DMS153 treated with DMSO at 0.1 percent for 48 hours (cell line): Measurements from ENCODE around the gene TOMM22.

ENCODE experiments used
- DNase-seq: peaks from one replicate; lab custom pipeline; 2025; ENCODE audit not compliant: unreplicated experiment; lab: John Stamatoyannopoulos, UW

TOMM22 gene

DNA sequence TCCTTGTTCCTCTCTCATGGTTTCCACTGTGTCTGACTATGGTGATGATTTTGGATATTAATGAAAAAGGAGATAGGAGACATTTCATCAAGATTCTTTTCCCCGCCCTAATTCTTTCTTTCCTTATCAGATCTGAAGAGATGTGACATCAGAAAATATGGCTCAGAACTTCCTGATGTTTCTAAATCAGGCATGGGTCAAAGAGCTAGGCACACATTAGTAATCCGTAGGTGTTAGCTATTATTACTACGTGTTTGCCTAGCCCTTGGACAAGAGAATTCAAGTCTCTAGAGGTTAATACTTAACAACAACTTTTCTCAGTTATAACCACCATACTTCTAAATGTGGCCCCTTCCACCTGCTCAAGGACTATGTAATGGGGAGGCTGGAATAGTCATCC, 13.2 kb downstream of the TOMM22 start:
- DNase-seq: no peak

DNA sequence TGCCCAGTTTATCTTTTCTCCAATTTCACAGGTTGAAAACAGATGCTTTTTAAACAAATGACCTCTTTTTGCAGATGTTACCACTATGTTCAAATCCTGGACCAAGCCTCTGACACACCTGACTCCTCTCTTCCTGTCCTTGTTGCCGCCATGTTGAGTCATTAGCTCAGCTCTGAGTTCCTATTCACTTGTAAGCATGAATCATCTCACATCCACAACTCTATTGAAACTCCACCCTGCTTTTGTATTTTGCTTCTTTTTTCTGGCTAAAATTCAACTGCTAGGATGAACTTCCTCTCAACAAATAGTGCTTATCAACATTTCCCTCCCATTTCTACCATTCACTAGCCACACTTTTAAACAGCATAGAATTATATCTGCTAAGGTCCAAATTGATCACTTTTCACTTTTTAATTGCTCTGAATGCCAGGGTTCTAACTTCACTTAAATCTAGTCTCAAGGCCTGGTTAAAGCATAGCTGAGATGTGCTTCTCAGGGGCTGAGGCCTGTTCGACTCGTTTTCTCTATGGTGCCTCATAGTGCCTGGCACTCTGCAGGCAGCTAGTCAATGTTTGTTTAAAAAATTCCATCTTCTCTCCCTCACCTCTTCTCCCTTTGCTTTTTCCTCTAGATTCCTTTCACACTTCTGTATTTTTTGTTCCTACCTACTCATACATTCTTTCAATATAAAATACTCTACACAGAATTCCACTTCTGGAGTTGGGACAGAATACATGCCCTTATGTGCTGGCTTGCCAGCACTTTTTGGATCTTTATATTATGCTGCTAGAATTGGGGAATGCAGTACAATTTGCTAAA, 15.1 kb downstream of the TOMM22 start:
- no peak for DNase-seq

DNA sequence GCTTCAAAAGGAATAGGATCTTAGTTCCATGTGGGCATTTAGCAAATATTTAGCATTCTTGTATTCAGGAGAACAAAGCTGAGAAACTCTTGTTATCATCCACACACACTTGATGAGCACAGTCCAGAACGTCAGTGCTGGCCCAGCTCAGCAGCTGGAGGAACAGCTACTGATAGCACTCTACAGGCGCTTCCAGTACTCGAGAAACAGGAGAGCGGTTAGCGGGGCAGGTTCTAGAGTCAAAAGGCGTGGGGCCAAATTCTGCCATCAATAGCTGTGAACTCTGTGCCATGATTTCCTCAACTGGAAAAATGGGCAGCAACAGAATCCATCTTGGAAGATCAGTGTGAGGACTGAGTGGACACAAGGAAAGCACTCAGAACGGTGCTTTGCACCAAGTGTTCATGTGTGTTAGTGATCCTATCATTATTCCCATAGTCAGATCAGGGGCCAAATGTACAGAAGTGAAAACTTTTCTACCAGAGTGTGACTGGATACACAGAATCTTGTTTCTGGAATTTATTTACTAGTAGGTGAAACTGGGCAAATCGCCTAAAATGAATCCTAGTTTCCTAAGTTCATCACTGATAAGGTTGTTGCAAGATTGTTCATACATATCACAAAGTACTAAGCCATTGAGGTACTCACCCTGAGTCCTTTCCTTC, 15.8 kb downstream of the TOMM22 start:
- DNase-seq: no peak

DNA sequence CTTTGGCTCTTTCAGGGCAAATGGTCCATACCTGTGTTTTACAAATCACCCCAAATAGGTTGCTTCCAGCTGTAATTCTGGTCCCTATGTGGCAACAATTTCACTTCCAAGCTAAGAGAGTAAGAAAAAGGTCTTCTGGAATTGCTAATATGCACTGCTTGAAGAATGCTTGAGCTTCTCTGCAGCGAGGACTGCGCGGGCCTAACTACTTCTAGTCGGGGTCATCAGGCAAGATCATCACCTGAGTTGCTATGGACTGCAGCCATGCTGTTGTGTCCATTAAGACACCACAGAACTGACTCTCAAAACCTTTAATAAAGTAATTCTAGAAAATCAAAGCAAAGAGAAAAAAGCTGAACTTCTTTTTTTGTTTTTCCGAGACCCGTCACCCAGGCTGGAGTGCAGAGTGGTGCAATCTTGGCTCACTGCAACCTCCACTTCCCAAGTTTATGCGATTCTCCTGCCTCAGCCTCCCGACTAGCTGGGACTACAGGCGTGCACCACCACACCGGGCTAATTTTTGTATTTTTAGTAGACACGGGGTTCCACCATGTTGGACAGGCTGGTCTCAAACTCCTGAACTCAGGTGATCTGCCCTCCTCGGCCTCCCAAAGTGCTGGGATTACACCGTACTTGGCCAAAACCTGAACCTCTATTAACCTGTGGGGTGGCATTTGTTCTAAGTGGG, 16.8 kb downstream of the TOMM22 start:
- no peak for DNase-seq

DNA sequence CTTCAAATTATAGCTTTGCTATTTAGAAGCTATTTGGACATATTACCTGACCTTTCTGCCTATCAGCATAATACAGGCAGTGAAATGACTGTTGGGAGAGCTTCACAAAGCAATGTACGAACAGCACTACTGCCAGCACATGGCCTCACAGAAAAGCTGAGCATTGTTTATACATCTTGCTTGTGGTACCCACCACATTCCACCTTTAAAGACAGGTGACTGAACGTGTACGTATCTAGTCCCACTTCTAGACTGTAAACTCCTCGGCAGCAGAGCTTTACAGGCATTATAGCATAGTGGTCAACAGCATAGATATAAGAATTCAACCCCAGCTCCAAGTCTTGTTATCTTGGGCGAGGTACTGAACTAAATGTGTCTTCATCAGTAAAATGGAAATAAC, 17.4 kb downstream of the TOMM22 start:
- DNase-seq: no peak

DNA sequence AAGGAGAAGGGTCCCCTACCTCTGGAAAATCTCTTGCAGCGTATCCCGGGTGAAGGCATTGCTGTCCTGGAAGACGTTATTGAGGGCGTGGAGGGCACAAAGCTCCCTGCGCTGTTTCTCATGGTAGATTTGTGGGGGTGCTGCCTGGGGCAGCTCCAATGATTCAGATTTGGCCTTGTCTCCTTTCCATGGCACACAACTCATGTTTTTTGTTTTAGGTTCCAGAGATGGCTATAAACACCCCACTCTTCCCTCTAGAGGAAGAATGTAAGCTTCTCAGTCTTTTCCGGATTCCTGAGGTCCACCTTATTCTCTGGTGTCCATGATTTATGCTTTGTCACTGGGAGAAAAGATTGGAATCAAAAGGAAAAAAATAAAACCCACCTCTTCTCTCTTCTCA, 18.0 kb downstream of the TOMM22 start:
- no peak for DNase-seq

DNA sequence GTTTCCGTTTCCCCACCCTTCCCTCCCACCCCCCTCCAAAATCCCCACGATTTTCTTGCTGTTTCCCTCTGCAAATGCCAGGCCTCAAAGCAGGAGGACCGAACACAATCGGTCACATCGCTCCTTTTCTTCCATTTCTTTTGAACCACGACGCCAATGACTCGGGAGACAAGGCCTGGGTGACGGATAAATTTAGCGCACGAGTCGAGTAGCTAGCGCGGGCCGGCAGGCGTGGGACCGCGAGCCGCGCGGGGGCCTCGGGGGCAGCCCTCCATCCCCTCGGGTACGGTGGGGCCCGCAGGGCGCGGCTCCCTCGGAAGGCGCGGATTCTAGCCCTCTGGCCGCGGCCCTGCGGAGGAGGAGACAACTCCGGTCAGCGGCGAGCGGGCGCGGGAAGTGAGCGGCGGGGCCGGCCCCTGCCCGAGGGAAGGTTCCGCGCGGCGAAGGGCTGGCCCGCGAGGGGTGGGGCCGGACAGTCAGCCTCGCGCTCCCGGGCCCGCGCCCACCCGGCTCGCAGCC, 18.6 kb downstream of the TOMM22 start:
- DNase-seq: no peak

DNA sequence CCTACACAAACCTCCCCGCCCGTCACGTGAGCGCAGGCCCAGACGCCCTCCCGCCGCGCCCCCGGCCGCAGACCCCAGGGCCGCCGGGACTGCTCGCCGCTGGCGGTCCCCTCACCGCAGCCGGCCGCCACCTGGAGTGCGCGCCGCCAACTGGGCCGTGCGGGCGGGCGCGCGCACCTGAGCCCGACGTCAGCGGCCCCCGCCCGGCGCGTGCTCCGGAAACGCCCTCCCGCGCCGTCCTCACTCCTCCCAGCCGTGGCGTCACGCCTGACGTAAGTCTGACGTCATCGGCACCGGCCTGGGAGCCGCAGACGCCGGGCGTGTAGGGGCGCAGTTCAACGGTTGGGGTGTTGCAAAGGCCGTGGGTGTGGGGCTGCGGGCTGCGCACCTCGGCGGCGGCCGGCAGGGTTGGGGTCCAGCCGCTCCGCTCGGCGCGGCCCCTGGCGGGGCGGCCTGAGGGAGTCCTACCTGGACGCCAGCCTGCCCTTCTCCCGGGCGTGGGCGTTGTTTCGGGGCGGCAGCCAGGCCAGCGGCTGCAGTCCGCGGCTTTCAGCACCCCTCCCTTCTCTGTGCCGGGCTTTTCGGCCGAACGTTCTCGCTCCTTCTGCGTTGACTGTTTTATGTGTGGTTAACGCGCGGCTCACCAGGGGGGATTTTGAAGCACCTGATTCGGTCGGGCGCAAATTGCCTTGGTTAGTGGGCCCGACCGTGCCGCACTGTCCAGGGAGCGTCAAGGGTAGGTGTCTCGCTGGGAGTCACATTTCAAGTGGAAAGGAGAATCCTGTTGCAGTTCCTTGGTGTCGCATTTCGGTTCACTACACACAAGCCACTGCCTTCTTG, 19.3 kb downstream of the TOMM22 start, which contains the start of gene JOSD1:
Gene JOSD1 (minus strand): TSS at position 155 of the 840 bp plus-strand sequence. CDS start 956 bp downstream, outside the sequence.
- DNase-seq: peak; percentile 63

DNA sequence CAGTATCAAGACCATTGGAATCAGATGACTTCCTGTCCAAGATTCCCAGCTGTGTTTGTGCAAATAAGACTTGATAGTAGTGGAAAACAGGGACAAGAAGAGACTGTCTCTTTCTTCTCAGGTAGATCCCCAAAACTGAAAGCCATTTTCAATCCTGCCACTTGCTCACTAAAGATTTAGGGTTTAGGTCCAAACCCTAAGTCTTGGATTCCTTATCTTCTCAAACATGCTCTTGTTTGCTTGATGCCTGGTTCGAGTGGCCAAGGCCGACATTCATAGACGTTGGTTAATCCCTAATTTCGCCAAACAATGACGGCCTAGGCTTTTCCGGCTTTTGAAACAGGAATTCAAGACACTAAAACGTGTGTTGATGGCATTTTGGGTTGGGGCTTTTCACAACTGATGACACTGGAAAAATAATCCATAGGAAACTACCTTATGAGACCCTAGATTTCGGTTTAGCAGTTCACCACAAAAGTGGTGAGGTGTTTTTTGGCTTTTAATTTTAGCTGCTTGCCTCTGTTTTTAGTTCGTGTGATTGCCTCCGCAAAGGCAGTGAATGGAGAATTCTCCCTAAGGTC, 23.0 kb downstream of the TOMM22 start:
- no peak for DNase-seq

DNA sequence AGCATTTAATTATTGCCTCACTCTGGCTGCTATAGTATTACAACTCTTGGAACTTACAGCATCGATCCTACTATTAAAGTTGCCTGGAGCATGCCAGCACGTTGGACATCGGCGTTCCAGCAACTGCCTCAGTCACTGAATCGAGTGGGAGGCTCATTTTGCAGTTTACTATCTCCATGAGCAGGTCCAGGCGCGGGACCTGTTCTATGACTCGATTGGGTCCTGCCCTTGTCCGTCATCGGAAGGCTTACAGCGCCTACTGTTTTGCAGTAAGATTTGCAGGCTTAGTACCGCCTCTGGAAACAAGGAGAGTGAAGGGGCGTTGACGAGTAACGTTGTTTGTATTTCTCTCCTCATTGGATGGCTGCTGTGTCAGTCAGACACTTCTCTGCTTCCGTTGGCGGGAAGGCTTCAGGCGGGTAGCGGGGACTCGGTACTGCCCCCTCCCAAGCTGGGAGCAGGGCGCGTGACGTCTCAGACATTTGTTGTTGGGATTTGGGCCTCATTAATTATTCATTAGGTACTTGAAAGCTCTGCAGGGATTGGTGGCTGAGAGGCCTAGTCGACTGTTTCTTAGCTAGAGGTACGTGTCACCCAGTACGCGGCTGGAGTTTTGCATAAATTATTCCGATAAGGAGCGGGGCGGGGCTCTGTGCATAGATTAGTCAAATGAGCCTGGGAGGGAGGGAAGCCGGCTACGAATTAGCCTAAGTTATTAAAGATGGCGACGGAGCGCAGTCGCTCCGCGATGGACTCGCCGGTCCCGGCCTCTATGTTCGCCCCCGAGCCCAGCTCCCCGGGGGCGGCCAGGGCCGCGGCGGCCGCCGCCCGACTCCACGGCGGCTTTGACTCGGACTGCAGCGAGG, 23.7 kb downstream of the TOMM22 start, which contains the start of gene GTPBP1:
Gene GTPBP1 (plus strand): TSS at position 710 of the 866 bp plus-strand sequence. CDS start 12 bp downstream, at position 722.
- DNase-seq: peak; percentile 99

DNA sequence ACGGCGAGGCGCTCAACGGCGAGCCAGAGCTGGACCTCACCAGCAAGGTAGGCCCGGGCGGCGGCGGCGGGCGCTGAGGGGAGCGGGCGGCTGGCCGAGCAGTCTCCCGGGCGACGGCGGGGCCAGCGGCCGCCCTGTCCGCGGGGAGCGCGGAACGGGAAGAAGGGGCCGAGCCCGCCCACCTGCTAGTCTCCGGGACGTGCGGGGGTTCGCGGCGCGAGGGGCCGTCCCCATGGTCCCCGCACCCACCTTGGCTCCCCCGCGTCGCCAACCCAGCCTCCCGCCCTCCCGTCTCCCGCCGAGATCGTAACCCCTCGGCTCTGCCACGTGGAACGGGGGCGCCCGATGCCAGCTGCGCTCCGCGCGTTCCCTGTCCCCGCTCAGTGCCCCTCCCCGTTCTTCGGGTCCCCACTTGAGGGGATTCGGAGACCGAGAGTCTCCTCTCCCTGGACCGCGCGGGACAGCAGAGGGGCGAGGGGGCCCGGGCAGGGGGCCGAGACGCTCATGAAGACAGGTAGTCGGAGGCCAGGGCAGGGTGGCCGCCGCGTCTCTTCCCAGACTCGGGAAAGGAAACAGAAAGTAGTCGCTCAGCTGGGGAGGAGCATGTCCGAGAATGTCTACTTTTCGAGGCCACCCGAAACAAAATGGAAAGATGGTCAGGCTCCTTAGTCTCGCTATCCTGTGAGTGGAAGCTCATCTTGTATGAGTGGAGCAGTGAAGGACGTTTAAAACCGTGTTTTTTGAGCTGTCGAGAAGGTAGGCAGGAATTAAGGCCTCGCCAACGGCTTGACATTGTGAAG, 24.5 kb downstream of the TOMM22 start:
- no peak for DNase-seq

DNA sequence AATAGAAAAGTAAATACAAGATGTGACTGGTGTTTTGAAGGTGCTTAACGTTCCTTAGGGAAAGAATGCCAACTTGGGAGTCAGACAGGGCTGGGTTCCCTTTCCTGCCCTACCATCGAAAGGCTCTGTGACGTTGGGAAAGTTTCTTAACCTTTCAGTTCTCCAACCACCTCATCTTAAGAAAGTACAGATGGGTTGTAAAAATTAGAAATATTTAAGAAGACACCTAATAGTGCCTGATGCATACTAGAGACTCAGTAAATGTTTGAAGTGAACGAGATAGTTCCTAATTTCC, 25.1 kb downstream of the TOMM22 start:
- DNase-seq: no peak

DNA sequence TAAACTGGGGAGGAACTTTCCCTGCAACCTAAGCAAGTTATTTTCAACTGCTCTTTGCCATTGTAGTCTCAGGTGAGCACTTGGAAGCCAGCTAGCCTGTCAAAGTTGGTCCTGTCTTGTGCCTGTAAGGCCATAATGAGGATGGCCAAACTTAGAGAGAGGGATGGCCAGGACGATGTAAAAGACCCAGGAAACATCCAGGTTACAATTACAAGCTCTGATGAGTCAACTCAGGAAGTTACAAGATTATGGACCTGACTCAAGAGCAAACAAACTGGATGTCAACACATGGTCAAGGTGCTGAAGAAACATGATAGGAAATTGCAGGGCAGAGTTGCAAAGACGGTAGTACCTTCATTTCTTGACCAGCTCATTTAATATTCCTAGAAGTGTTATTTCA, 25.6 kb downstream of the TOMM22 start:
- no peak for DNase-seq

DNA sequence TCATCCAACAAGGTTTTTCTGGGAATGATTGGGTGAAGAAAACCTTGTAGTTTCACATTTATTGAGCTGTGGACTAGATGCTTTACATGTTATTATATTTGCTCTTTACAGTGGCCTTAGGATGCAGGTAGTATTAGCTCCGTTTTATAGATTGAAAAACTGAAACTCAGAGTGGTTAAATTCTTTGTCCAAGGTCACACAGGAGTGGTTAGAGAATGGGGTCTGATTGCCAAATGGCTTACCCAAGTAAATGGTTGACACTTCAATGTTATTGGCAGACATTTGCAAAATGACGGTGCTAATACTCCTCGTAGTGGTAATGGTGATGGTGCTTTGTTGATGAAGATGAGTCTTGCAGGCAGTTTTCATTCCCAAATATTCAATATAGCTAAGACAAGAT, 26.2 kb downstream of the TOMM22 start:
- DNase-seq: no peak

DNA sequence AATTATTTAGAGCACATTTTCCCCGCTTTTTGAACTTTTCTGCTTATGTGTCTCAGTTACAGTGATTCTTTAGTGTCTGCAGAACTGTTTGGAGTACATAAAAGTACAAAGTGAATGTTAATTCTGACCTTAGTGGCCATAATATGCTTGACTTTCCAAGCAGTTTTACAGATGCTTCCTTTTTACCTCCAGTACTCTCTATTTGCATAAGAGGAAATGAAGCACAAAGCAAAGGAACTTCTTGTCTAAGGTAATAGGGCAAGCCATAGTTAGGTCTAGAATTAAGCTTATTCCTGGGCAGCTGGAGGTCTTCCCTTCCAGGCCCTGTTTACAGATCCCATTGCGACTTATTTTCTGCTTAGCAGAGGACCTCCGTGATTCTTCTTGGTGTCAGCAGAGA, 27.5 kb downstream of the TOMM22 start:
- no peak for DNase-seq

DNA sequence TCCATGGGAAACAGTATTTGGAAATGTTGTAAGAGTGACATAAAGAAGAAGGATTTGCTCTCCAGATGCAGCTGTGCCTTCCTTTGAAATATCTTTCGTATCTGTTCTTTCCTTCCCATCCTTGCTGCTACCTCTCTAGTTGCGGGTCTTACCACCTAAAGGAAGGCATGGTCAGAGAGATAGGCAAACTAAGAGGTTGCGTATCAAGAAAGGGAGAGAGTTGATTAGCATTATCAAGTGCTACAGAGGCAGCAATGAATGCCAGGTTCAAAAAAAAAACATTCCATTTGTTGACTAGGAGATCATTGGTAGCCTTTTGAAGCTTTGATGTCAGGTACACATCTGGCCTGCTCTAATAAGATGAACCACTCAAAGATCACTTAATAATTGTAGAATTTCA, 28.6 kb downstream of the TOMM22 start:
- DNase-seq: no peak

DNA sequence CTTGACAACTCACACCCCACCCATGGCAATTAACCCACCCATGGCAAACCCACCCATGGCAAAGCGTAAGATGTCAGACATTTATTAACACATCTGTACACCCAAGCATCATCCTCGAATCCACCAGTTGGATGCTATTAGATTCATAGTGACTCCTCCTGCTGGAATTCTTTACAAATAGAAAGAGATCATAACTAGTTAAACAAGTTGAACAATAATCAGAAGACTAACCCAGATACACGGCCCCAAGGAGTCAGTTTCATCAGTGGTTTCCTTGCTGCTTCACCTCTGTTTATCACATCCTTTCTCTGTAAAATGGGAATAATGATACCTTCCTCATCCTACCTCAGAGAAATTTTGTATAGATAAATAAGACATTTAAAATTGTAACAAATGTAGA, 29.1 kb downstream of the TOMM22 start:
- DNase-seq: no peak

DNA sequence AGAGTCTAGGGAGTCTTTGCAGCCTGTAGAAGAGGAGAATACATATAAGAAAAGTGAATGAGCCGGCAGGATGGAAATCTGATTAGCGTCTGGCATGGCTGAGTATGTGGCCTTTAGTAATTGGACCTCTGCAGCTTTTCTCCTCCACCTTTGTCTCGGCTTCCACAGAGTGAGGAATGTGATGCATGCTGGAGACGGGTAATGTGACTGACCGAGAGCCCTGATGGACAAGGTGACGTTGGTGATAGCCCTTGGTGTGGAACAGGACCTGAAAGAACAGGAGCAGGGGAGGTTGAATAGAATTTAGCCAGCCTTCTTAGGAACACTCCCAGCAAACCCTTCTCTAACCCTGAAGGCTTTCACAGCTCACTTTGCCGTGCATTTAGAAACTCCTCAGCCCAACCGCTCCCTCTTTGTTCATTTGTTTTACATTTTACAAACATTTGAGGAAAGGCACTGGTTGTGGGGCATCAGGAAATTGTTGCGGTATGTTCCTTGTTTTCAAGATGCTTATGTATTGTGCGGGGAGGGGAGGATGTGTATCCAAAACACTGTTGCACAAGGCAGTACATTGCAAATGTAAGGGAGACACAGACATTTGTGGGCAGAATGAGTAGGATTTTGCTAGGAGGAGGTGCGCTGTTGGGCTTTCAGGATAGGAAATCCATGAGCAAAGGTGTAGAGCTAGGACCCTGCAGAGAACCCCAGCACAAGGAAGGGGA, 30.9 kb downstream of the TOMM22 start:
- DNase-seq: no peak
